Prostate gland (tissue), 2 donors: ENCODE results near the gene CD79B.

Source experiments
- CTCF ChIP-seq, 4 experiments: fragments of 200-600 bp in 2 of 4; fragments of 450-650 bp in 2 of 4; sonication (generic) in 2 of 4; IDR thresholded peaks; 1 replicate in 3 of 4; 2 replicates in 1 of 4; pipeline ENCODE4 v1.5.1; 2016 to 2019; ENCODE audit warnings: antibody characterized with exemption in 4 of 4, mild to moderate bottlenecking in 2 of 4, moderate library complexity in 2 of 4
- POLR2A ChIP-seq: fragments of 450-650 bp; IDR thresholded peaks from one replicate; pipeline ENCODE4 v1.6.1; 2016; ENCODE audit warnings: antibody characterized with exemption, mild to moderate bottlenecking

GRCh38 chr17:63941162-63941561 lies 9.0 kb upstream of the CD79B start:
- no peak for TF ChIP-seq POLR2A
- no peak for TF ChIP-seq CTCF (IDR thresholded peaks at IDR 0.05)
